NT2/D1 (cell line): ENCODE data around the gene PARD6B.

Source experiments
- SUZ12 ChIP-seq: IDR thresholded peaks from 2 replicates; pipeline ENCODE4 v1.6.1; 2011; ENCODE audit not compliant: insufficient read length, insufficient read depth; ENCODE audit errors: extremely low read depth
- YY1 ChIP-seq: IDR thresholded peaks from 2 replicates; pipeline ENCODE4 v1.6.1; 2011; ENCODE audit not compliant: insufficient read length, insufficient read depth
- ZNF274 ChIP-seq: IDR thresholded peaks from 2 replicates; pipeline ENCODE4 v1.6.1; 2011; ENCODE audit warnings: mild to moderate bottlenecking, low read depth, low read length

GRCh38 chr20:50790651-50791277, 59.4 kb downstream of the PARD6B start:
- TF ChIP-seq ZNF274 (no peak), YY1 (no peak), SUZ12 (no peak)
